ENCODE data around the gene DIRAS1.

DIRAS1 gene

GRCh38 chr19:2720777-2721569 is at the start of gene DIRAS1:
DIRAS1 (minus strand) TSS chr19:2721372; CDS start chr19:2717806, 3,566 bp downstream.
- no peak for DNase-seq (ENCODE audit: low read depth)

GRCh38 chr19:2770055-2771013 is 49.2 kb upstream of the DIRAS1 start:
- no peak for DNase-seq (ENCODE audit: low read depth)

GRCh38 chr19:2769218-2769617 is 48.0 kb upstream of the DIRAS1 start:
- DNase-seq (ENCODE audit: low read depth) = no peak

- no peak for DNase-seq (ENCODE audit: low read depth)
Measured at GRCh38 chr19:2768365-2769132, 47.4 kb upstream of the DIRAS1 start.

GRCh38 chr19:2767688-2768087 is 46.5 kb upstream of the DIRAS1 start:
- DNase-seq (ENCODE audit: low read depth) = no peak

- no peak for DNase-seq (ENCODE audit: low read depth)
Measured at GRCh38 chr19:2766594-2767372, 45.6 kb upstream of the DIRAS1 start.

GRCh38 chr19:2765376-2765775 is 44.2 kb upstream of the DIRAS1 start:
- DNase-seq (ENCODE audit: low read depth) = no peak

- DNase-seq (ENCODE audit: low read depth) = no peak
Measured at GRCh38 chr19:2764945-2765344, 43.8 kb upstream of the DIRAS1 start.

GRCh38 chr19:2763687-2764086 is 42.5 kb upstream of the DIRAS1 start:
- no peak for DNase-seq (ENCODE audit: low read depth)

- no peak for DNase-seq (ENCODE audit: low read depth)
Measured at GRCh38 chr19:2762783-2763496, 41.8 kb upstream of the DIRAS1 start.

GRCh38 chr19:2761876-2762782 is 41.0 kb upstream of the DIRAS1 start:
- DNase-seq (ENCODE audit: low read depth) = no peak

- no peak for DNase-seq (ENCODE audit: low read depth)
Measured at GRCh38 chr19:2761309-2761677, 40.1 kb upstream of the DIRAS1 start.

- no peak for DNase-seq (ENCODE audit: low read depth)
Measured at GRCh38 chr19:2759965-2760364, 38.8 kb upstream of the DIRAS1 start.

- no peak for DNase-seq (ENCODE audit: low read depth)
Measured at GRCh38 chr19:2759362-2759761, 38.2 kb upstream of the DIRAS1 start.

GRCh38 chr19:2758601-2759313 is 37.6 kb upstream of the DIRAS1 start:
- DNase-seq (ENCODE audit: low read depth) = no peak

GRCh38 chr19:2756921-2757881 is 36.0 kb upstream of the DIRAS1 start:
- DNase-seq (ENCODE audit: low read depth) = no peak

GRCh38 chr19:2756477-2756876 is 35.3 kb upstream of the DIRAS1 start:
- no peak for DNase-seq (ENCODE audit: low read depth)

GRCh38 chr19:2755811-2756210 is 34.6 kb upstream of the DIRAS1 start:
- no peak for DNase-seq (ENCODE audit: low read depth)

All from stimulated activated CD8-positive, alpha-beta memory T cell treated with anti-CD3 and anti-CD28 coated beads, Interleukin-4, amount 100 ng/mL, for 24 hours (primary cell).